EH (cell line): ENCODE results near the gene SPEN.
A peak's percentile ranks its signal among the peaks of the same experiment; 100 is the strongest.
"Not testable (repeated sequence)": the region's sequence is repeated elsewhere in the genome, so short reads cannot be mapped to it uniquely, and the experiment has no call there.

ENCODE experiments used
- DNase-seq: peaks from one replicate; pipeline ENCODE4 v3.0.0-alpha.2; 2015; ENCODE audit warnings: low read depth

SPEN gene

DNA sequence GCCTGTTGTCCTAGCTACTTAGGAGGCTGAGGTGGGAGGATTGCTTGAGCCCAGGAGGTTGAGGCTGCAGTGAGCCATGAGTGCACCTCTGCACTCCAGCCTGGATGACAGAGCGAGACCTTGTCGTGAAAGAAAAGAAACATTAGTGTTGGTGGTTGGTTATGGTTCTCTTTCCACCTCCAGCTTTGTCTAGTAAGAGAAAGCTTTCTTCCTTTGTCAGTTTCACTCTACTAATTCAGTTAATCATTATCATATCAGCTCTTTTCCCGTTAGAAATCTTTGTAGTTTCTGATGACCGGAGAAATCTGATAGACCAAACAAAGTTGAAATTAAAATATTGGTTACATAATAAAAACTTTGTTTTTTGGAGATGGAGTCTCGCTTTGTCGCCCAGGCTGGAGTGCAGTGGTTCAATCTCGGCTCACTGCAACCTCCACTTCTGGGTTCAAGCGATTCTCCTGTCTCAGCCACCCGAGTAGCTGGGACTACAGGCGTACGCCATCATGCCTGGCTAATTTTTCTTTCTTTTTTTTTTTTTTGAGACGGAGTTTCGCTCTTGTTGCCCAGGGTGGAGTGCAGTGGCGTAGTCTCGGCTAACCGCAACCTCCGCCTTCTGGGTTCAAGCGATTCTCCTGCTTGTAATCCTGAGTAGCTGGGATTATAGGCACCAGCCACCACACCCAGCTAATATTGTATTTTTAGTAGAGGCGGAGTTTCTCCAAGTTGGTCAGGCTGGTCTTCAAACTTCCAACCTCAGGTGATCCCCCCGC, 49.5 kb downstream of the SPEN start:
- not testable (repeated sequence) for DNase-seq

DNA sequence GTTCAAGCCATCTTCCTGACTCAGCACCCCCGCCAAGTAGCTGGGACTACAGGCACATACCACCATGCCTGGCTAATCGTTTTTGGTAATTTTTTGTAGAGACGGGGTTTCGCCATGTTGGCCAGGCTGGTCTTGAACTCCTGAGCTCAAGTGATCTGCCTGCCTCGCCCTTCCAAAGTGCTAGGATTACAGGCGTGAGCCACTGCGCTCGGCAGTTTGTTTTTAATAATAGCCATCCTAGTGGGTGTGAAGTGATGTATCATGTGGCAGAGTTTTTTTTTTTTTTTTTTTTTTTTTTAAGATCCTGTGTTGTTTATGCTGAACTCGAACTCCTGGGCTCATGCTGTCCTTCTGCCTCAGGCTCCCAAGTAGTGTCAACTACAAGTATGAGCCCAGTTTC, 51.8 kb downstream of the SPEN start:
- DNase-seq: no peak

DNA sequence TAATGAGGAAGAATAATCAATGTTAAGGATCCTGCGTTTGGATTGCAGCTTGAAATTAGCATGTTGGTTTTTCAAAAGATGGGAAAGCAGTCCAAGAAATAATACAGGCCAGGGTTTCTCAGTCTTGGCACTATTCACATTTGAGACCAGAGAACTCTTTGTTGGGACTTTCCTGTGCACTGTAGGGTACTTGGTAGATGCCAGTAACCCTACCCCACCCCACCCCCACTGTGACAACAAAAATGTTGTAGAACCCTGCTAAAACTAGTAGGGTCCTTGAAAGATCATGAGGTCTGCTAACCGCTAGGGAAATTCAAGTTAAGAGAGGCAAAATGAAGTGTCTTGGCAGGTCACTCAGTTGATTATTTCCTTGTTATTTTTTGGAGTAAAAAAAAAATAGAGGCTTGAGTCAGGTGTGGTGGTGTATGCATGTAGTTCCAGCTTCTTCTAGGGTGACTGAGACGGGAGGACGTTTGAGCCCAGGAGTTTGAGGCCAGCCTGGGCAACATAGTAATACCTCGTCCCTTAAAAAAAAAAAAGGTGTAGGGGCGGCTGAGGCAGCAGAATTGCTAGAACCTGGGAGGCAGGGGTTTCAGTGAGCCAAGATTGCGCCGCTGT, 53.3 kb downstream of the SPEN start:
- no peak for DNase-seq

DNA sequence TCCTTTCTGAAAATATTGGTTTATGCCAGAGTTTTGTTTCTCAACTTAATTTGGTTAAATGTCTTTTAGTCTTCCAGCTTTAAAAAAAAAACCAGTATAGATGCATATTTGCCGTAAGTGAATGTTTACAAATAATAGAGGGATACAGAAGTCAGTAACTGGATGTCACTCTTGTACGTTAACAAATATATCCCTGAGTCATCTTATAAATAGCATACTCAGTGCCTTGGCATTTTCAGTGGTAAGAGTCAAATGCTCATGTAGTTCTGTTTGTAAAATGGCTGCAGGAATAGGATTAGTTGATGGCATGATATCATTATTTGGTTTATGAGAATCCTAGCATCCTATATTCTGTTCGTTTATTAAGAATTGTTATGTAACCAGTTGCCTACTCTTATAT, 55.4 kb downstream of the SPEN start:
- DNase-seq: peak; percentile 87

DNA sequence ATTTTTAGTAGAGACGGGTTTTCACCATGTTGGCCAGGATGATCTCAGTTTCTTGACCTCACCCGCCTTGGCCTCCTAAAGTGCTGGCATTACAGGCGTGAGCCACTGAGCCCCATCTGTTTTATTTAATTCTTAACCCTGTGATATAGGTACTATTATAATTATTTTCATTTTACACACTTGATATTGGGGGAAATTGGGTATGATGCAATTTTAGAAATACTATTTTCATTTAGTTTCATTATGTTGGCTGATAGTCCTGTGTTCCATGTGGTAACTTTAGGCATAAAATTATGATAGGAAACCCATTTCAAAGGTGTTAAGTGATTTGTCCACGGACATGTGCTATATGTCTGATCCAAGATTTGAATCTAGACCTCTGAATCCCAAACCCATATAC, 61.1 kb downstream of the SPEN start:
- no peak for DNase-seq

DNA sequence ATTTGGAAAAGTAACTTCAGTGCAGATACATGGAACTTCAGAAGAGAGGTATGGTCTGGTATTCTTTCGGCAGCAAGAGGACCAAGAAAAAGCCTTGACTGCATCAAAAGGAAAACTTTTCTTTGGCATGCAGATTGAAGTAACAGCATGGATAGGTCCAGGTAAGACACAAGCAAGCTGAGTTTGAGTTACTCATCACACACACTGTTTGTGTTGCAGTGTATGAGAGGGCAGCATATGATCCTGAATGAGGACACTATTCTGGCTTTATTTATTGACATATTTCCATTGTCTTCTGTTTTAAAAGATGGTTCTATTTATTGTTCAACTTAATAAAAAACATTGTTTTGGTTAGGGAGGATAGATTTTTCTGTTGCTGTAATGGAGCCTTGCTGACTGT, 63.6 kb downstream of the SPEN start:
- no peak for DNase-seq

DNA sequence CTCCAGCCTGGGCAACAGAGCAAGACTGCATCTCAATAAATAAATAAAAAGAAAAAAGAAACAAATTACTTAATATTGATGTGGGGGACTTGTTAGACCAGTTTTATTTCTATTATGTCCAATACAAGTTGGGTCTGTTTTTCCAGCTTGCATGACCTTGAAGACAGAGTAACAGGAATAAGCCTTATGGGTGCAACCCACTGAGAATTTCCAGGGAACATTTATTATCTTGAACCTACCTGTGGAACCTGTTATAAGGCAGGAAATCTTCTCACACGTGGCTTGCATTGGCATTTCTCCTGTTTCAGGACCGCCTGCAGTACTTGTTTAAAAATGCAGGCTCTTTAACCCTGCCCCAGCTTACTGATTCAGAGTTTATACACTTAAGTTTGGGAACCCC, 64.4 kb downstream of the SPEN start:
- no peak for DNase-seq

DNA sequence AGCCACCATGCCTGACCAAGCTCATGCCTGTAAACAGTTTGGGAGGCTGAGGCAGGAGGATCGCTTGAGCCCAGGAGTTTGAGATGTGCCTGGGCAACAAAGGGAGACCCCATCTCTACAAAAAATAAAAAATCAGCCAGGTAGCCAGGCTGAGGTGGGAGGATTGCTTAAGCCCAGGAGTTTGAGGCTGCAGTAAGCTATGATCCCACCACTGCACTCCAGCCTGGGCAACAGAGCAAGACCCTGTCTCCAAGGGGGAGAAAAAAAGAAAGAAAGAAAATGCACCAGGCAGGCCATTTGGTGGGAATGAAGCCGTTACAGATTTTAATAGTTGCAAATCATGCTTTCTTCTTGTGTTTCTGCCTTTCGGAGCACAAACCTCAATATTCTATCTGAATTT, 66.1 kb downstream of the SPEN start:
- not testable (repeated sequence) for DNase-seq

DNA sequence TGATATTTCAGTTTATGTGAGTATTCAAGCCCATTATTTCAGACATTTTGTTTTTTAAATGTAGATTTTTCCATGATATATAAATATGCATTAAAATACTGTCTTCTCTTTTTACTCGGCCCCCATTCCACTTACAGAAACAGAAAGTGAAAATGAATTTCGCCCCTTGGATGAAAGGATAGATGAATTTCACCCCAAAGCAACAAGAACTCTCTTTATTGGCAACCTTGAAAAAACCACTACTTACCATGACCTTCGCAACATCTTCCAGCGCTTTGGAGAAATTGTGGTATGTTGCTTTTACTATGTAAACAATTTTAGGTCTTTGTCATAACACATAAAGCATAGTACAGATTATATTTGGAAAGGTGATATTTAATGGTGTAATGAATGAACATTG, 68.5 kb downstream of the SPEN start:
- peak; percentile 20 for DNase-seq

DNA sequence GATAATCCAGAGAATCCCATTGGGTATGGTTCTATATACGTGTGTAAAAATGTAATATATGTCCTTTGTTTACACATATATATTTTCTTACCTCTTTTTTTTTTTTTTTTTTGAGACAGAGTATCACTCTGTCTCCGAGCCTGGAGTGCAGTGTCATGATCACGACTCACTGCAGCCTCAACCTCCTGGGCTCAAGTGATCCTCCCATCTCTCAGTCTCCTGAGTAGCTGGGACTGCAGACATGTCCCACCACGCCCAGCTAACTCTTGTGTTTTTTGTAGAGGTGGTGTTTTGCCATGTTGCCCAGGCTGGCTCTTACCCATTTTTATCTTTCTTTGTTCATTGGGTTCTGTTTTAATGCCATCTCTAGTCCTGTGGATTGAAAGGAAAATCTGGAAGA, 68.9 kb downstream of the SPEN start:
- peak; percentile 64 for DNase-seq

DNA sequence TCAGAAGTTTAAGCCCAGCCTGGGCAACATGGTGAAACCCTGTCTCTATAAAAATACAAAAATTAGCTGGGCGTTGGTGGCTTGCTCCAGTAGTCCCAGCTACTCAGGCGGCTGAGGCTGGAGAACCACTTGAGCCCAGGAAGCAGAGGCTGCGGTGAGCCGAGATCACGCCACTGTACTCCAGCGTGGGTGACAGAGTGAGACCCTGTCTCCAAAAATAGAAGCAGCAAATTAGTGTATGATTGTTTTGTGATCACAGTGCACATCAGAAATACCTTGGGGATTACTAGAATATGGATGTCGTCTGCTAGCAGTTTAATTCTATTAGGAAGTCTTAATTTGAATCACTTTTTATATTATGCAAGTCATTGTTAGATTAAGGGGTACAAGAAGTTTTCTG, 69.4 kb downstream of the SPEN start:
- no peak for DNase-seq

DNA sequence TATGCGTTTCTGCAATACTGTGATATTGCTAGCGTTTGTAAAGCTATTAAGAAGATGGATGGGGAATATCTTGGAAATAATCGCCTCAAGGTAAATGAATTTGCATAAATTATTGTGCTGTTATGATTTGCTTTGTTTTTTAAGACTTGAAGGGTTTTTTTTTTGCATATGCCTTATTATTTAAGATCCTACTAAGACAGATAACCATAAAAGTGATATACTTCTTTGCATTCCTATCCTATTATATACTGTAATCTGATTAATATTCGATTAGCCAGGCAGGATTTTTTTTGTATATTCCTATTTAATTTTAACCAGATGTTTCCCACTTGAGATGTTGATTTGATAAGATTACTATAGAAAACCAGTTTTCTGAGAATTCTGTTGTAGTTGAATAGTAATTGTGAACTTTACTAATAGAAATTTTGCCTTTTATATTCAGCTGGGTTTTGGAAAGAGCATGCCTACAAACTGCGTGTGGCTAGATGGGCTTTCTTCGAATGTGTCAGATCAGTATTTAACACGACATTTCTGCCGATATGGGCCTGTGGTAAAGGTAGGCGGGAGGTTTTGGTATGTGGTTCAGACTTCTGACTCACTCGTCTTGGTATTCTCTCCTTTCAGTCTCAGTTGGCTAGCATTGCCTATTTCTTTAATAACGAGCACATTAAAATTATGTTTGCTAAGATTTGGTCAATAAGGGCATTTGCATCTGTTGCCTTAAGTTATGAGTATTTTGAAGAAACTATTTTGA, 71.6 kb downstream of the SPEN start:
- DNase-seq: peak; percentile 86

DNA sequence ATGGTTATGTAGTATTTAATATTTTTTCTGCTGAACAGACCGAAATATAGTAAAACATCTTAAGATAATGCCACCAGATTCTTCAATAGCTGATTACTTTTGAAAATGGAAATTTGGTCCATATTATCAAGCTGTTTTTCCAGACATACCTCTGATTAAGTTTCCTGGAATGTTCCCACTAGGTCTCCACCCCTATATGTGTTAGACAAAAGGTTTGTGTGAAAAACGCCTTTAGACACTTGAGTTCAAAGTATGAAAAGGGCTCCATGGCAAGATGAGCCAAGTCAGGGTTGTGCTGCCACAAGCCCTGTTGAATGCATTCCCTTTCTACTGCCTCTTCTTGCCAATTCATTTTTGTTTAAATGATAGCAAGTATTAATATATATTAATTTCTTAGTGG, 75.7 kb downstream of the SPEN start:
- DNase-seq: peak; percentile 72

DNA sequence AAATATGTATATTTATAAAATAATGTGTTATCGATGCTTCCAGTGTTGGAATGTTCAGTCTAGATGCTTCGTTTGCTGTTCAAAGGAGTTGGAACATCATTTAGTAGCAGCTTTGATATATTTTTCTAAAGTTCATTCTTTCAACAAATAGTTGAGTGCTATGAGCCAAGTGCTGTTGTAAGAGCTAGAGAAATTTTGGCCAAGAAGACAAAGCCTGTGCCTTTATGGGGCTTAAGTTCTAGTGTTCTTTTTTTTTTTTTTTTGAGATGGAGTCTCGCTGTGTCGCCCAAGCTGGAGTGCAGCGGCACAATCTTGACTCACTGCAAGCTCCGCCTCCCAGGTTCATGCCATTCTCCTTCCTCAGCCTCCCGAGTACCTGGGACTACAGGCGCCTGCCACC, 78.9 kb downstream of the SPEN start:
- not testable (repeated sequence) for DNase-seq

DNA sequence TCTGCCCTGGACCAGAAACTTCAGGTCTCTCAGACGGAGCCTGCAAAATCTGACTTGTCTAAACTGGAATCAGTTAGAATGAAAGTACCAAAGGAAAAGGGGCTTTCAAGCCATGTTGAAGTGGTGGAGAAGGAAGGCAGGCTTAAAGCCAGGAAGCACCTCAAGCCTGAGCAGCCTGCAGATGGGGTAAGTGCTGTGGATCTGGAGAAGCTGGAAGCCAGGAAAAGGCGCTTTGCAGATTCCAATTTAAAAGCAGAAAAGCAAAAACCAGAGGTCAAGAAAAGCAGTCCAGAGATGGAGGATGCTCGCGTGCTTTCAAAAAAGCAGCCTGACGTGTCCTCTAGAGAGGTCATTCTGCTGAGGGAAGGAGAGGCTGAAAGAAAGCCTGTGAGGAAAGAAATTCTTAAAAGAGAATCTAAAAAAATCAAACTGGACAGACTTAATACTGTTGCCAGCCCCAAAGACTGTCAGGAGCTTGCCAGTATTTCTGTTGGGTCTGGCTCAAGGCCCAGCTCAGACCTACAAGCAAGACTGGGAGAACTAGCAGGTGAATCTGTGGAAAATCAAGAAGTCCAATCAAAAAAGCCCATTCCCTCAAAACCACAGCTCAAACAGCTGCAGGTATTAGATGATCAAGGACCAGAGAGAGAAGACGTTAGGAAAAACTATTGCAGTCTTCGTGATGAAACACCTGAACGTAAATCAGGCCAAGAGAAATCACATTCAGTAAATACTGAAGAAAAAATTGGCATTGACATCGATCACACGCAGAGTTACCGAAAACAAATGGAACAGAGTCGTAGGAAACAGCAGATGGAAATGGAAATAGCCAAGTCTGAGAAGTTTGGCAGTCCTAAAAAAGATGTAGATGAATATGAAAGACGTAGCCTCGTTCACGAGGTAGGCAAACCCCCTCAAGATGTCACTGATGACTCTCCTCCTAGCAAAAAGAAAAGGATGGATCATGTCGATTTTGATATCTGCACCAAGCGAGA, 81.8 kb downstream of the SPEN start:
- DNase-seq: no peak

DNA sequence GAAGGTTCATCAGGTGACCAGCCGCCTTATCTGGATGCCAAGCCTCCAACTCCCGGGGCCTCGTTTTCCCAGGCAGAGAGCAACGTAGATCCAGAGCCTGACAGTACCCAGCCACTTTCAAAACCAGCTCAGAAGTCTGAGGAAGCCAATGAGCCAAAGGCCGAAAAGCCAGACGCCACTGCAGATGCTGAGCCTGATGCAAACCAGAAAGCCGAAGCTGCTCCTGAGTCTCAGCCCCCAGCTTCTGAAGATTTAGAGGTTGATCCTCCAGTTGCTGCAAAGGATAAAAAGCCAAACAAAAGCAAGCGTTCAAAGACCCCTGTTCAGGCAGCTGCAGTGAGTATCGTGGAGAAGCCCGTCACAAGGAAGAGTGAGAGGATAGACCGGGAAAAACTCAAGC, 83.9 kb downstream of the SPEN start:
- DNase-seq: no peak

DNA sequence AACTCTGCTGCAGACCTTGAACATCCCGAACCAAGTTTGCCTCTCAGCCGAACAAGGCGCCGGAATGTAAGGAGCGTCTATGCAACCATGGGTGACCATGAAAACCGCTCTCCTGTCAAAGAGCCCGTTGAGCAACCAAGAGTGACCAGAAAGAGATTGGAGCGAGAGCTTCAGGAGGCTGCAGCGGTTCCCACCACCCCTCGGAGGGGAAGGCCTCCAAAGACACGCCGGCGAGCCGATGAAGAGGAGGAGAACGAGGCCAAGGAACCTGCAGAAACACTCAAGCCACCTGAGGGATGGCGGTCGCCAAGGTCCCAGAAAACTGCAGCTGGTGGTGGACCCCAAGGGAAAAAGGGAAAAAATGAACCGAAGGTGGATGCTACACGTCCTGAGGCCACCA, 84.4 kb downstream of the SPEN start:
- no peak for DNase-seq

DNA sequence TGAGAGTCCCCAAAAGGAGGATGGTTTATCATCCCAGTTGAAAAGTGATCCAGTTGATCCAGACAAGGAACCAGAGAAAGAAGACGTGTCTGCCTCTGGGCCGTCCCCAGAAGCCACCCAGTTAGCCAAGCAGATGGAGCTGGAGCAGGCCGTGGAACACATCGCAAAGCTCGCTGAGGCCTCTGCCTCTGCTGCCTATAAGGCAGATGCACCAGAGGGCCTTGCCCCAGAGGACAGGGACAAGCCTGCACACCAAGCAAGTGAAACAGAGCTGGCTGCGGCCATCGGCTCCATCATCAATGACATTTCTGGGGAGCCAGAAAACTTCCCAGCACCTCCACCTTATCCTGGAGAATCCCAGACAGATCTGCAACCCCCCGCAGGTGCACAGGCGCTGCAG, 85.1 kb downstream of the SPEN start:
- no peak for DNase-seq

DNA sequence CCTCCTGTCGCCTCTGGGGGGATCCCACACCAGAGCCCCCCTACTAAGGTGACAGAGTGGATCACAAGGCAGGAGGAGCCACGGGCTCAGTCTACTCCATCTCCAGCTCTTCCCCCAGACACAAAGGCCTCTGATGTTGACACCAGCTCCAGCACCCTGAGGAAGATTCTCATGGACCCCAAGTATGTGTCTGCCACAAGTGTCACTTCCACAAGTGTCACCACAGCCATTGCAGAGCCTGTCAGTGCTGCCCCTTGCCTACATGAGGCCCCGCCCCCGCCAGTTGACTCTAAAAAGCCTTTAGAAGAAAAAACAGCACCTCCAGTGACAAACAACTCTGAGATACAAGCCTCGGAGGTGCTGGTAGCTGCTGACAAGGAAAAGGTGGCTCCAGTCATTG, 86.2 kb downstream of the SPEN start:
- no peak for DNase-seq

DNA sequence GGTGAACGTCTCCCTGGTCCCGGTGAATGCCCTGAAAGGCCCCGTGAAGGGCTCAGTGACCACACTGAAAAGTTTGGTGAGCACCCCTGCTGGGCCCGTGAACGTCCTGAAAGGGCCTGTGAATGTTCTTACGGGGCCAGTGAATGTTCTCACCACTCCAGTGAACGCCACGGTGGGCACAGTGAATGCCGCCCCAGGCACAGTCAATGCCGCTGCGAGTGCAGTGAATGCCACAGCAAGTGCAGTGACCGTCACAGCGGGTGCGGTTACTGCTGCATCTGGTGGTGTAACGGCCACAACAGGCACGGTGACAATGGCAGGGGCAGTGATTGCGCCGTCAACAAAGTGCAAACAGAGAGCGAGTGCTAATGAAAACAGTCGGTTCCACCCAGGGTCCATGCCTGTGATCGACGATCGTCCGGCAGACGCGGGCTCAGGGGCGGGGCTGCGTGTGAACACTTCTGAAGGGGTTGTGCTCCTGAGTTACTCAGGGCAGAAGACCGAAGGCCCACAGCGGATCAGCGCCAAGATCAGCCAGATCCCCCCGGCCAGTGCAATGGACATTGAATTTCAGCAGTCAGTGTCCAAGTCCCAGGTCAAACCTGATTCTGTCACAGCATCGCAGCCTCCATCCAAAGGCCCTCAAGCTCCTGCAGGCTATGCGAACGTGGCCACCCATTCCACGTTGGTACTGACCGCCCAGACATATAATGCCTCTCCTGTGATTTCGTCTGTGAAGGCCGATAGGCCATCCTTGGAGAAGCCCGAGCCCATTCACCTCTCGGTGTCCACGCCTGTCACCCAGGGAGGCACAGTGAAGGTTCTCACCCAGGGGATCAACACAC, 86.9 kb downstream of the SPEN start:
- no peak for DNase-seq
